Prostate gland (tissue), 2 donors: ENCODE measurements around the gene GRPR.

Experiments used
- POLR2A ChIP-seq: fragments of 450-650 bp; IDR thresholded peaks from one replicate; pipeline ENCODE4 v1.6.1; 2016; ENCODE audit warnings: antibody characterized with exemption, mild to moderate bottlenecking
- POLR2AphosphoS5 ChIP-seq: sonication (generic); formaldehyde crosslinking; IDR thresholded peaks from one replicate; pipeline ENCODE4 v1.6.1; 2017; ENCODE audit warnings: antibody characterized with exemption
- TF ChIP-seq, protein P1 (sequence below), 4 experiments: fragments of 200-600 bp in 2 of 4; fragments of 450-650 bp in 2 of 4; sonication (generic) in 2 of 4; IDR thresholded peaks; 1 replicate in 3 of 4; 2 replicates in 1 of 4; pipeline ENCODE4 v1.5.1; 2016 to 2019; ENCODE audit warnings: antibody characterized with exemption in 4 of 4, mild to moderate bottlenecking in 2 of 4, moderate library complexity in 2 of 4

GRCh38 chrX:16103625-16104024 lies 19.7 kb upstream of the GRPR start:
- no peak for TF ChIP-seq POLR2A
- TF ChIP-seq, protein P1, sequence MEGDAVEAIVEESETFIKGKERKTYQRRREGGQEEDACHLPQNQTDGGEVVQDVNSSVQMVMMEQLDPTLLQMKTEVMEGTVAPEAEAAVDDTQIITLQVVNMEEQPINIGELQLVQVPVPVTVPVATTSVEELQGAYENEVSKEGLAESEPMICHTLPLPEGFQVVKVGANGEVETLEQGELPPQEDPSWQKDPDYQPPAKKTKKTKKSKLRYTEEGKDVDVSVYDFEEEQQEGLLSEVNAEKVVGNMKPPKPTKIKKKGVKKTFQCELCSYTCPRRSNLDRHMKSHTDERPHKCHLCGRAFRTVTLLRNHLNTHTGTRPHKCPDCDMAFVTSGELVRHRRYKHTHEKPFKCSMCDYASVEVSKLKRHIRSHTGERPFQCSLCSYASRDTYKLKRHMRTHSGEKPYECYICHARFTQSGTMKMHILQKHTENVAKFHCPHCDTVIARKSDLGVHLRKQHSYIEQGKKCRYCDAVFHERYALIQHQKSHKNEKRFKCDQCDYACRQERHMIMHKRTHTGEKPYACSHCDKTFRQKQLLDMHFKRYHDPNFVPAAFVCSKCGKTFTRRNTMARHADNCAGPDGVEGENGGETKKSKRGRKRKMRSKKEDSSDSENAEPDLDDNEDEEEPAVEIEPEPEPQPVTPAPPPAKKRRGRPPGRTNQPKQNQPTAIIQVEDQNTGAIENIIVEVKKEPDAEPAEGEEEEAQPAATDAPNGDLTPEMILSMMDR (IDR thresholded peaks at IDR 0.05): no peak
- TF ChIP-seq POLR2AphosphoS5: no peak
